Stomach (tissue), 9 donors: ENCODE results near the gene PLCB1. TPM values are rescaled to one million over a fixed set of nuclear protein-coding genes. Genes with fewer than 3 reads are reported as not detected.
A peak's percentile ranks its signal among the peaks of the same experiment; 100 is the strongest.

Experiments
- DNase-seq, 2 donors: peaks; one replicate each; pipeline versions ENCODE4 v3.0.0 to v3.0.0-alpha.2; 2013 to 2019
- H3K27ac ChIP-seq, 5 donors: fragments of 200-600 bp in 4 of 5; sonication (generic) in 4 of 5; one replicate each; pipeline ENCODE4 v1.5.1; 2013 to 2019; ENCODE audit warnings: mild to moderate bottlenecking in 1 of 5, moderate library complexity in 1 of 5
- H3K27me3 ChIP-seq, 3 donors: fragments of 200-600 bp; sonication (generic); one replicate each; pipeline ENCODE4 v1.5.1; 2017 to 2019; ENCODE audit warnings: mixed run types in 1 of 3
- H3K36me3 ChIP-seq, 4 donors: fragments of 200-600 bp; sonication (generic); 1 replicate in 3 of 4; 2 replicates in 1 of 4; pipeline ENCODE4 v1.5.1; 2016 to 2019
- H3K4me1 ChIP-seq, 4 donors: fragments of 200-600 bp; sonication (generic); one replicate each; pipeline ENCODE4 v1.5.1; 2016 to 2019
- H3K4me3 ChIP-seq, 4 donors: fragments of 200-600 bp; sonication (generic) in 3 of 4; one replicate each; pipeline ENCODE4 v1.5.1; 2016 to 2019; ENCODE audit warnings: mild to moderate bottlenecking in 1 of 4
- H3K9me3 ChIP-seq, 4 donors: fragments of 200-600 bp; sonication (generic); one replicate each; pipeline ENCODE4 v1.5.1; 2016 to 2019
- EP300 ChIP-seq: sonication (generic); formaldehyde crosslinking; IDR thresholded peaks from one replicate; pipeline ENCODE4 v1.6.1; 2017; ENCODE audit warnings: antibody characterized with exemption
- POLR2A ChIP-seq, 4 donors: fragments of 450-650 bp; IDR thresholded peaks; one replicate each; pipeline ENCODE4 v1.6.1; 2016; ENCODE audit warnings: antibody characterized with exemption in 4 of 4, control low read depth in 2 of 4, mild to moderate bottlenecking in 1 of 4, moderate library complexity in 1 of 4
- POLR2AphosphoS5 ChIP-seq, 3 donors: sonication (generic); formaldehyde crosslinking; IDR thresholded peaks; one replicate each; pipeline ENCODE4 v1.6.1; 2016; ENCODE audit warnings: antibody characterized with exemption in 3 of 3
- WGBS, 5 donors: extraction: QIAGEN DNeasy Blood & Tissue Kit in 3 of 5; methylation state at CpG; one replicate each; pipeline versions ENCODE4 v1.1.5 to v1.1.7; 2013 to 2018; 5-methylcytosine and 5-hydroxymethylcytosine counted together
- intact Hi-C: fragments of 100-400 bp; cut with DNase I; formaldehyde crosslinking; loops from one replicate; pipeline ENCODE4 v1.15.1; 2023; ENCODE audit warnings: low total_unique reads
- polyA plus RNA-seq, 3 donors: library from polyadenylated mRNA; stranded (reverse); fragments of 200-250 nt; gene quantifications; one replicate each; pipeline ENCODE4 v1.2.3, GENCODE V29; 2013
- total RNA-seq, 5 donors: library from RNA; depleted of rRNA; stranded (reverse); fragments of >200 nt; gene quantifications; one replicate each; pipeline versions ENCODE4 v1.1.0 to v1.2.3, GENCODE V29; 2014 to 2016
- TF ChIP-seq, protein P1 (sequence below), 7 experiments: fragments of 450-650 bp in 4 of 7; fragments of 200-600 bp in 3 of 7; sonication (generic) in 3 of 7; IDR thresholded peaks; one replicate each; pipeline ENCODE4 v1.5.1; 2016 to 2019; ENCODE audit warnings: antibody characterized with exemption in 7 of 7, control low read depth in 2 of 7, mild to moderate bottlenecking in 1 of 7
- donor health status: healthy with polysubstance abuse.
- donor health status: Bipolar disorder and iron deficiency.
- donor health status: healthy.

Gene PLCB1
- total and polyA plus RNA-seq, 8 donors: 4.1 to 66.5 (median 11.7) TPM

DNA sequence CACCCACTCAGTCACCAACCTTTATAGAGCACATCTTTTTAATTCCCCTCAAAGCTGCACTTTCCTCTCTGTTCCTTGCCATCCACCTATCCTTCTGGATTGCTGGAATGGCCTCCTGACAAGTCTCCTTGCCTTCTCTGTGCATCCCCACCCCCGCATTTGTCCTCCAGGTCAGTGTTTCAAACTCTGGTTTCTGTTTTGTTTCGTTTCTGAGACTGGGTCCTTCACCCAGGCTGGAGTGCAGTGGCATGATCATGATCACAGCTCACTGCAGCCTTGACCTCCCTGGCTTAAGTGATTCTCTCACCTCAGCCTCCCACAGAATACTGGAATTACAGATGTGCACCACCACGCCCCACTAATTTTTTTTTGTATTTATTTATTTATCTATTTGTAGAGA, 96.2 kb downstream of the PLCB1 start:
- Histone ChIP-seq H3K4me1 (peaks cover 0 to 50% (median 24%) of the 10 kb centered on the region in 4 donors), H3K4me3 (no peak overlapping the region), H3K9me3 (no peaks in the 10 kb centered on the region), H3K36me3 (no peaks in the 10 kb centered on the region), H3K27ac (no peak overlapping the region), H3K27me3 (no peaks in the 10 kb centered on the region)
- WGBS, 5 donors: 80 to 88% (median 84%) methylated on average over 3 of the region's 3 CpGs
- TF ChIP-seq EP300 (no peak), POLR2A (IDR thresholded peaks at IDR 0.05) (no peak), POLR2AphosphoS5 (IDR thresholded peaks at IDR 0.05) (no peak)
- TF ChIP-seq, protein P1, sequence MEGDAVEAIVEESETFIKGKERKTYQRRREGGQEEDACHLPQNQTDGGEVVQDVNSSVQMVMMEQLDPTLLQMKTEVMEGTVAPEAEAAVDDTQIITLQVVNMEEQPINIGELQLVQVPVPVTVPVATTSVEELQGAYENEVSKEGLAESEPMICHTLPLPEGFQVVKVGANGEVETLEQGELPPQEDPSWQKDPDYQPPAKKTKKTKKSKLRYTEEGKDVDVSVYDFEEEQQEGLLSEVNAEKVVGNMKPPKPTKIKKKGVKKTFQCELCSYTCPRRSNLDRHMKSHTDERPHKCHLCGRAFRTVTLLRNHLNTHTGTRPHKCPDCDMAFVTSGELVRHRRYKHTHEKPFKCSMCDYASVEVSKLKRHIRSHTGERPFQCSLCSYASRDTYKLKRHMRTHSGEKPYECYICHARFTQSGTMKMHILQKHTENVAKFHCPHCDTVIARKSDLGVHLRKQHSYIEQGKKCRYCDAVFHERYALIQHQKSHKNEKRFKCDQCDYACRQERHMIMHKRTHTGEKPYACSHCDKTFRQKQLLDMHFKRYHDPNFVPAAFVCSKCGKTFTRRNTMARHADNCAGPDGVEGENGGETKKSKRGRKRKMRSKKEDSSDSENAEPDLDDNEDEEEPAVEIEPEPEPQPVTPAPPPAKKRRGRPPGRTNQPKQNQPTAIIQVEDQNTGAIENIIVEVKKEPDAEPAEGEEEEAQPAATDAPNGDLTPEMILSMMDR (IDR thresholded peaks at IDR 0.05): no peak
- intact Hi-C loops: no loop called here
- DNase-seq: no peak

DNA sequence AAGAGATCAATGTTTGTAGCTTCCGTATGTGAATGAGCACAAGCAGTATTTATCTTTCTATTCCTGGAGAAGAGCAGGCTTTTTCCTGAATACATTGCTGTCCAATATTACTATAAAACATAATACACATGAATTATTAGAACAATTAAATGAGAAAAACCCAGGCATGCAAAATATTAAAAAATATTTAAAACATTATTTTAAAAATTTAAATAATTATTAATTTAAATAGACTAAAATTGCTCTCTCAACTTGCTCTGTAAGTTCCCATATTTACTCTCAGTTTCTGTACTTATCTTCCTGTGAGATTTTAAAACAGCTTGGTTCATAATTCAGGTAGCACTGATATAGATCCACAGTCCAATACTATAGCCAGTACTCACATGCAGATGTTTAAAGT, 97.0 kb downstream of the PLCB1 start:
- Histone ChIP-seq H3K36me3 (no peaks in the 10 kb centered on the region), H3K27ac (no peak overlapping the region), H3K4me1 (peaks cover 0 to 51% (median 21%) of the 10 kb centered on the region in 4 donors), H3K27me3 (no peaks in the 10 kb centered on the region), H3K9me3 (no peaks in the 10 kb centered on the region), H3K4me3 (no peak overlapping the region)
- intact Hi-C loops: no loop called here
- no peak for DNase-seq
- 64 to 80% (median 73%) methylated on average over 1 of the region's 1 CpG for WGBS, 5 donors
- TF ChIP-seq, protein P1 (IDR thresholded peaks at IDR 0.05): no peak
- TF ChIP-seq EP300: no peak
- no peak for TF ChIP-seq POLR2AphosphoS5 (IDR thresholded peaks at IDR 0.05)
- TF ChIP-seq POLR2A (IDR thresholded peaks at IDR 0.05): no peak

DNA sequence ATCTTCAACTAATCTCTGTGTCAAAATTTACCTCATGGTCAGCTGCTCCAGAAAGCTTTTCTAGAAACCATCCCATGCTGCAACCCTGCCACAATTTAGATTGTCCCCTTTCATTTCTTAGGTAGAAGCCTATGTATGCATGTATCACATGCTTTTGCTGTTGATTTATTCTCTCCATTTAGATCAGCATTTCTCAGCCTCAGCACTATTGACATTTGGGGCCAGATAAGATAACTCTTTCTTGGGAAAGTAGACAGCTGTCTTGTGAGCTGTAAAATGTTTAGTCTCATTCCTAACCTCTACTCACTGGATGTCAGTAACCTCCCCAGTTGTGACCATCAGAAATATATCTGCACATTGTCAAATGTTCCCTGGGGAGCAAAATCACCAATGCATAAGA, 99.0 kb downstream of the PLCB1 start:
- Histone ChIP-seq H3K36me3 (no peaks in the 10 kb centered on the region), H3K27me3 (no peaks in the 10 kb centered on the region), H3K9me3 (no peaks in the 10 kb centered on the region), H3K4me1 (peaks cover 0 to 53% (median 19%) of the 10 kb centered on the region in 4 donors), H3K4me3 (no peak overlapping the region), H3K27ac (no peak overlapping the region)
- TF ChIP-seq POLR2AphosphoS5 (IDR thresholded peaks at IDR 0.05): peak in 1 of 3 donors; percentile 9
- TF ChIP-seq POLR2A (IDR thresholded peaks at IDR 0.05): no peak
- intact Hi-C loops: no loop called here
- DNase-seq: peak in 1 of 2 donors; percentile 46

DNA sequence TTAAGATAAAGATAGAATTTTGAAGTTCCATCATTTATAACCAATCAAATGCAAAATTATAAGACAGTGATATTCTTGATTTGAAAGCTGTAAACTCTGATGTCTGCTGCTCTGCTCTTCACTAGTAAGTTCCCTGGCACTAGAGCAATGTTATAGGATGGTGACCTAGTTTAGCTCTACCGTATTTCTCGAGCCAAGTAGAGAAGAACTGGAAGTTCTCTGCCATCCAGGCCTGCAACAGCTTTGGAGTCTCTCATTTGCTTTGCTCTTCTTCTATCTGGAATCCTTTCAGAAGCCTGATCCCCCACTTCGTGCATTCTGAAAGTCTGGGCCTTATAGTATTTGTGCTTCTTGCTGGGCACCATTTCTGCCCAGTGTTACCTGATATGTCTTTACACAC, 100.3 kb downstream of the PLCB1 start:
- Histone ChIP-seq H3K27ac (no peak overlapping the region), H3K9me3 (no peaks in the 10 kb centered on the region)
- TF ChIP-seq EP300: no peak

DNA sequence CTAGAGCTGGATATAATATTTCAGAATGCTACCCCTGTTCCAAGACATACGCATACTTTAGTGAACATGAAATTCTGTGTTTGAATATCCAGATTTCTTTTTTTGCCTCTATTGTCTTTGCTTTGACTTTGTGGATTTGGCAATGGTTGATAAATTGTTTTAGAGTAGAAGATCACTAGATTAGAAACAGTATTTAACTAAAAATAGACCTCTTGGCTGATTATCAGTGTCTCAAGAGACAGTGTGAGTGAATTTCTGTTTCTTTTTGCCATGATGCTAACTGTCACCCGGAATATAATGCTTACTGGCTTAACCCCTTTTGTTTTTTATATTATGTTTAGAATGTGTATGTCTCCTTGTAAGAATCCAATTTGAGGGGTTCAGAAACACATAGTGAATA, 102.5 kb downstream of the PLCB1 start:
- 48 to 70% (median 62%) methylated on average over 2 of the region's 2 CpGs for WGBS, 5 donors
- H3K9me3 ChIP-seq: no peaks in the 10 kb centered on the region
- intact Hi-C loops: no loop called here
- H3K36me3 ChIP-seq: no peaks in the 10 kb centered on the region
- no peaks in the 10 kb centered on the region for H3K27me3 ChIP-seq
- no peak for DNase-seq
- peaks cover 0 to 41% (median 17%) of the 10 kb centered on the region in 4 donors for H3K4me1 ChIP-seq
- TF ChIP-seq EP300: no peak
- no peak for TF ChIP-seq POLR2AphosphoS5 (IDR thresholded peaks at IDR 0.05)
- TF ChIP-seq, protein P1 (IDR thresholded peaks at IDR 0.05): no peak
- TF ChIP-seq POLR2A (IDR thresholded peaks at IDR 0.05): no peak
- H3K4me3 ChIP-seq: no peak overlapping the region
- no peak overlapping the region for H3K27ac ChIP-seq

More for the DNA sequence above, 100.3 kb downstream of the PLCB1 start:
- no peaks in the 10 kb centered on the region for H3K36me3 ChIP-seq
- peaks cover 0 to 53% (median 17%) of the 10 kb centered on the region in 4 donors for H3K4me1 ChIP-seq
- WGBS, 5 donors: 58 to 91% (median 84%) methylated on average over 3 of the region's 3 CpGs
- no peaks in the 10 kb centered on the region for H3K27me3 ChIP-seq
- DNase-seq: no peak
- H3K4me3 ChIP-seq: no peak overlapping the region
- intact Hi-C loops: no loop called here
